ENCODE data around the gene NKX3-2.

DNA sequence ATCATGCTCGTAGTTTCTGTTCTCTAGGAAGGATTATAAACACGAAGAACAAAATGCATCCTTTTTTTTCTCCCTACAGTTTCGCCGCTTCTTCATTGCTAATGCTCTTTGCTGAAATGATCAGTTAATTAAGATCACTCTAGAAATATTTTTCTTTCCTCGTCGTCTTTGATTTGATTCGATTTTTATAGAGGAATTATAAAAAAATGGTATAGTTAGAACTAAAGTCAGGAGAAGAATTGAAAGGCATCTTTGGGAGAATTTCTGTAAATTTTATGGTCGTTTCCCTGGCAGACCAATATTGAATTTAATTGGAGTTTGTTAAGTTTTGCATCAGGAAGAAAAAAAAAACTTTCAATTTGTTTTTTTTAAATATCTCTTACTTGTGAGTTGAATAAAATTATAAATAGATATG, 1.1 kb upstream of the NKX3-2 start:
- TF ChIP-seq, protein P1, sequence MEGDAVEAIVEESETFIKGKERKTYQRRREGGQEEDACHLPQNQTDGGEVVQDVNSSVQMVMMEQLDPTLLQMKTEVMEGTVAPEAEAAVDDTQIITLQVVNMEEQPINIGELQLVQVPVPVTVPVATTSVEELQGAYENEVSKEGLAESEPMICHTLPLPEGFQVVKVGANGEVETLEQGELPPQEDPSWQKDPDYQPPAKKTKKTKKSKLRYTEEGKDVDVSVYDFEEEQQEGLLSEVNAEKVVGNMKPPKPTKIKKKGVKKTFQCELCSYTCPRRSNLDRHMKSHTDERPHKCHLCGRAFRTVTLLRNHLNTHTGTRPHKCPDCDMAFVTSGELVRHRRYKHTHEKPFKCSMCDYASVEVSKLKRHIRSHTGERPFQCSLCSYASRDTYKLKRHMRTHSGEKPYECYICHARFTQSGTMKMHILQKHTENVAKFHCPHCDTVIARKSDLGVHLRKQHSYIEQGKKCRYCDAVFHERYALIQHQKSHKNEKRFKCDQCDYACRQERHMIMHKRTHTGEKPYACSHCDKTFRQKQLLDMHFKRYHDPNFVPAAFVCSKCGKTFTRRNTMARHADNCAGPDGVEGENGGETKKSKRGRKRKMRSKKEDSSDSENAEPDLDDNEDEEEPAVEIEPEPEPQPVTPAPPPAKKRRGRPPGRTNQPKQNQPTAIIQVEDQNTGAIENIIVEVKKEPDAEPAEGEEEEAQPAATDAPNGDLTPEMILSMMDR (IDR thresholded peaks at IDR 0.05): no peak
- no peak for TF ChIP-seq SIN3A (IDR thresholded peaks at IDR 0.05; ENCODE audit: borderline replicate concordance, insufficient read depth, low read depth, low read length)
- no peak for TF ChIP-seq POLR2AphosphoS5 (IDR thresholded peaks at IDR 0.05; ENCODE audit: low read depth, low read length)
